Thyroid gland (tissue), 4 donors: ENCODE results near the gene KCNF1.

Experiments
- CTCF ChIP-seq, 6 experiments: fragments of 200-600 bp in 3 of 6; fragments of 450-650 bp in 3 of 6; sonication (generic) in 3 of 6; IDR thresholded peaks; one replicate each; pipeline ENCODE4 v1.5.1; 2016 to 2019; ENCODE audit warnings: antibody characterized with exemption in 6 of 6, mild to moderate bottlenecking in 2 of 6, inconsistent platforms in 1 of 6, moderate library complexity in 1 of 6
- POLR2A ChIP-seq, 2 donors: fragments of 450-650 bp; IDR thresholded peaks; one replicate each; pipeline ENCODE4 v1.6.1; 2017; ENCODE audit warnings: antibody characterized with exemption in 2 of 2, mild to moderate bottlenecking in 2 of 2, moderate library complexity in 1 of 2

GRCh38 chr2:10891848-10892247 lies 19.9 kb upstream of the KCNF1 start:
- TF ChIP-seq CTCF (IDR thresholded peaks at IDR 0.05), result no peak
- TF ChIP-seq POLR2A (IDR thresholded peaks at IDR 0.05), result no peak
